Hematopoietic multipotent progenitor cell (in vitro differentiated cells): ENCODE data around the gene RAB5B. TPM values are rescaled to one million over a fixed set of nuclear protein-coding genes. Genes with fewer than 3 reads are reported as not detected.

Source experiments
- DNase-seq, 3 donors: peaks; one replicate each; pipeline ENCODE4 v3.0.0-alpha.2; 2011 to 2015; ENCODE audit warnings: low read depth in 2 of 3, low spot score in 2 of 3
- total RNA-seq: library from RNA; depleted of rRNA; stranded (reverse); fragments of >200 nt; gene quantifications from one replicate; pipeline ENCODE4 v1.2.3, GENCODE V29; 2012

RAB5B gene, protein sequence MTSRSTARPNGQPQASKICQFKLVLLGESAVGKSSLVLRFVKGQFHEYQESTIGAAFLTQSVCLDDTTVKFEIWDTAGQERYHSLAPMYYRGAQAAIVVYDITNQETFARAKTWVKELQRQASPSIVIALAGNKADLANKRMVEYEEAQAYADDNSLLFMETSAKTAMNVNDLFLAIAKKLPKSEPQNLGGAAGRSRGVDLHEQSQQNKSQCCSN
- total RNA-seq, result 39.9 TPM

- DNase-seq, result peak; percentile 91 to 100 (median 100)
These were observed at the start of gene RAB5B for GRCh38 chr12:55973599-55974307. RAB5B (plus strand) TSS chr12:55974078; CDS start chr12:55986961, 12,883 bp downstream.

DNA sequence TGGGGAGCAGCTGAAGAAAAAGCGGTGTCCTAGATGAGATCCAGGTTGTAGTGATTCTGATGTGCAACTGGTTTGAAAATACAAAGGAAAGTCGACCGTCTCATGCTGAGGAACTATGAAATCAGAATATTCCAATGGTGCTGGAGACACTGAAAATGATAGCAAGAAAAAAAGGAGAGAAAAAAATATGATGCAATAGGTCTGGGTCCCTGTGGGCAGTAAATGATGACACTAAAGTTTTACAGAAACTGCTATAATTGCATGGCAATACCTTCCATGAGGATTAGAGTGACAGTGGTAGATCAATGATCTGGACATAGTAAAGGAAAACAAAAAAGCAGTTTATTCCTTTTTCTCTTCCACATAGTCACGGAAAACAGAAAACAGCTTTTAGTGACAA is 48.5 kb upstream of the RAB5B start:
- no peak for DNase-seq

DNA sequence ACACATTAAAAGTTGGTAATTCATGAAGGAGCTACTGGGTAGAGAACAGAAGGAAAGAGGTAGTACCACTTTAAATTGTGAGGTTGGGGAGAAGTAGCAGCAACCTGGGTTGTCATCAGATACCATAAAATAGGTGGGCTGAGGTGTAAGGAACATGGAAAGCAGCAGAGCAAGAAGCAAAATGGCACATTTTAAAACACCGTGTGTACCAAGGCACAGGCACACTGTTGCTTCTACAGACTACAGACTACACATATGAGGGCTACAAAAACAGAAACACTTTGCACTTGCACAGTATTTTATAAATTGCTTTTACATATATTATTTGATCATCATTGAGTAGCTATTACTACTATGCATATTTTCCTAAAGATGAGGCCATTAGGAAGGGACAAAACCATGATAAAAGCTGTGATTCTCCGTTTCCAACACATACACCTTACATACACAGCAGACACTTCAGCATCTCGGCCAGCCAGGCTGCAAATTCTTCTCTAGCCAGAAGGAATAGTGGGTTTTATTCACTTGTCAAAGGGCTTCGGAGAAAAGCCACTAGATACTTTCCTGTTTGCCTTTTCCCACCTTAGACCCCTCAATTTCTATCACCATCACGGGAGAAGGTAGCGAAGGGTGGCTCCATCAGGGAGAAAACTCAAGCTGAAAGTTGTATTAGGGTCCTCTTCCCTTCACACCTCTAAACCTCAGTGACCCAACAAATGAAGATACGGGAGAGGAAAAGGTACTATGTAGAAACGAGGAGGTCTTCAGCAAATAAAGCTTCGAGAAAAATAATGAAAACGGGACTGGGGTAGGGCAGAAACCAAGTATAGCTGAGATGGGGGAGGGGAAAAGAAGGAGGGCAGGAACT is 47.8 kb upstream of the RAB5B start:
- no peak for DNase-seq

DNA sequence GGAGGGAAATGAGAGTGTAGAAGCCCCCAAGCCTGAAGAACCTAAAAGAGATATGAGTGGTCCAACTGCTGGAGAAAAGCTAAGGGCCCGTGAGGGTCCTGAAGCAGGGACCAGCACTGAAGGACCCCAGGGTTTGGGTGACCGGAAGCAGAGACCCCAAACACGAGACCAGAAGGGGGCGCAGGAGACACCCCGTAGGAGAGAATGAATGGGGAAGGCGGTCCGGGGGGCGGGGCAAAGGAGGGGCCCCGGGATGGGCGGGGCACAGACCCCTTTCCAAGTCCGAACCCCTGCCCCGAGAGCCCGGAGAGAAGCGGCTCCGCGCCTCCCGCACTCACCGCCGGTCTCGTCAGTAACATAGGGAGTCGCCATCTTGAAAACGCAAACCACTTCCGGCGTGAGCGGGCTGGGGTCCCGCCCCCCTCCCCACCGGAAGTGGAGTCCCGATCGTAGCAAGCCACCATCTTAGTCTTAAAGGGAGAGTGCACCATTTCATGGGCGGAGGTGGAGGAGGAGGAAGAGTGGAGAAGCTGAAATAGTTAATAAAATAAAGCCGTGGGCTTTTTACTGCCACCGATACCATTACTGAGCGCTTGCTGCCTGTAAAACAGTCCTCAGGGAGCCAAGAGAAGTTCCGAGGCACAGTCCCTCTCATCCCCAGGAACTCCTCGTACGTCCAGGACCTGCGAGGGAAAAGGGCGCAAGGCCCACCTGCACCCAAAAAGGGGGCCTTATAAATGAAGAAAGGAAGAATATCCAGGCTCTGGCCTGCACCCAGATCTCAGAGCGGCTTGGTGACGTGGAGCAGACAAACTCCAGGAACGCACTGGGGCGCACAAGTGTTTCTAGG is 46.9 kb upstream of the RAB5B start:
- peak; percentile 80 to 94 (median 94) for DNase-seq

GRCh38 chr12:55927588-55928502 is 46.0 kb upstream of the RAB5B start, which contains the start of gene PYM1:
PYM1 (minus strand) TSS chr12:55927894; CDS start chr12:55927761, 133 bp downstream.
- peak in 2 of 3 donors; percentile 72 to 75 for DNase-seq

- peak in 2 of 3 donors; percentile 24 to 60 for DNase-seq
These were observed 44.5 kb upstream of the RAB5B start for GRCh38 chr12:55929306-55929791.

DNA sequence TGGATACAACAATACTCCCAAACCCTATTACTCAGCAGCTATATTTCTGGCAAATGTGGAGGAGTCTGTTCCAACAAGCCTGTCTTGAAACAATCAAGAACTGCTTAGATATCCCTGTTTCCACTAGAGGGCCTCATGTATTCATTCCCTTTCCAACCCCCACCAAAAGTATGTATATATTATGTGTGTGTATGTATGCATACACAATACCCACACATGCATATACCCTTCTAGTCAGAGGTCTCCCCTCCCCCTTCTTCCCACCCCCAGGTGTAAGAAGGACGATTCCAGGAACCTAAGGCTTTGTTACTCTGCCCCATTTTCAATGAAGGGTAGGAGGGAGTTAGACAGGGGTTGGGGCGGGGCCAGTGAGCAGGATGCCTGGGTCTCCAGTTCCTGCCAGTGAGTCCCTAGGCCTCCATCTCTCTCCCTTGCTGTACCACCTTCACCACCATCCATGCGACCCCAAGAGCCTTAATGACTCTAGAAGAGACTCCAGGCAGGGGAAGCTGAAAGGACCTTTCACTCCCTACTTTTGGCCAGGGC is 43.0 kb upstream of the RAB5B start, which contains the start of gene DGKA:
DGKA (plus strand) TSS at position 392 of the 546 bp plus-strand sequence. CDS start 5,342 bp downstream, outside the sequence.
- peak in 2 of 3 donors; percentile 50 to 65 for DNase-seq

DNA sequence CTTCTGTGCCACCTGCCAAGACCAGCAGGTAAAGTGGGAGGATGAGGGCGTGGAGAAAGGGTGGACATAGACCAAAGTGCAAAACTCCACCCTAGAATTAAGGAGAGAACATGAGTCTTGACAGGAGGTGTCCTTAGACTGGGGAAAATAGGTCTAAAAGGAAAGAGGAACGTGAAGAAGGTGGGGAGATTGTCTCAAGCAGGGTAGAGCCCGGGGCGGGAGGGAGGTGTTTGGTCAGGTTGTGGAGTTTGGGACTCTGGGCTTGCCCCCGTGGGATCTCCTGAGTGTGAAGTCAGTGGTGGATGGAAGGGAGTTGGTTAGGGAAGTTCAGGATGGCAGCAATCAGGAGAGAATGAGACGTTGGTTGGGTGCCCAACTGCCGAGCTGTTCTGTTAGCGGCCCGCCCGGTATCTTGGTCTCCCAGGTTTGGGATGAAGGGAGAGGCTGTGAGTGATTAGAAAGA is 42.5 kb upstream of the RAB5B start:
- no peak for DNase-seq

GRCh38 chr12:55931780-55932550 is 41.9 kb upstream of the RAB5B start:
- peak in 1 of 3 donors; percentile 34 for DNase-seq

DNA sequence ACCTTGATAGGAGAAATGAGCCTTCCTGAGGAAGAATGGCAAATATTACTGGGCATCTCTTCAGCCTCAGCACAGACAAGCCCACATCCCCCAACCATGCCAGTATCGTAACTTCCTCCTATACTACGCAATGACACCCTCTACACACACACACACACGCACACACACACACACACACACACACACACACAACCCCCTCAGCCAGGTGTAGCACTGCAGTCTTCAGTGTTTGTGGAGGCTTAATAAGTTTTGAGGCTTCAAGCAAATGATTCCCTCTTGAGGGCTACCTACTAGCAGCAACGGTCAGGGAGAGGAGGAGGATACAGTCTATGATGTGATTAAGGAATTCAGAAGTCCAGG is 41.3 kb upstream of the RAB5B start:
- peak in 2 of 3 donors; percentile 52 to 67 for DNase-seq

GRCh38 chr12:55933169-55933798 is 40.6 kb upstream of the RAB5B start:
- DNase-seq, result peak in 1 of 3 donors; percentile 46

- no peak for DNase-seq
These were observed 39.8 kb upstream of the RAB5B start for GRCh38 chr12:55933799-55934742.

GRCh38 chr12:55934773-55935172 is 39.1 kb upstream of the RAB5B start:
- no peak for DNase-seq

- no peak for DNase-seq
These were observed 38.1 kb upstream of the RAB5B start for GRCh38 chr12:55935738-55936151.

- no peak for DNase-seq
These were observed 35.9 kb upstream of the RAB5B start for GRCh38 chr12:55937981-55938380.

GRCh38 chr12:55938826-55939501 is 34.9 kb upstream of the RAB5B start:
- no peak for DNase-seq
